ENCODE results near the gene NRAP.

DNA sequence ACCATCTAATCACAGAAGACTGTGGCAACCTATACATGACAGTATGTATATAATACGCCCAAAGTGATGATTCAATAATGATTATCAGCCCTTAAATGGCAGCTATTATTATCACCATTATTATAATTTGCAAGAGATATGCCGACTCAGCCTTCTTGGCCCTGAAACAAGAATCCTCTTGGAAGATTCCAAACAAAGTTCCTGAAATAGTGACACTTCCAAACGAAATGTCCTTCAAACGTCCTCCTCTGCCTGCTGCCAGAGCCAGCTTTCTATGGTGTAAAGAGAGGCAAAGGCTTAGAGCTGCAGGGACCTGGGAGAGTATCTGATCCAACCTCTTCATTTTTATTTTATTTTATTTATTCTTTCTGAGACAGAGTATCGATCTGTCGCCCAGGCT, 36.0 kb downstream of the NRAP start:
- TF ChIP-seq, protein P1, sequence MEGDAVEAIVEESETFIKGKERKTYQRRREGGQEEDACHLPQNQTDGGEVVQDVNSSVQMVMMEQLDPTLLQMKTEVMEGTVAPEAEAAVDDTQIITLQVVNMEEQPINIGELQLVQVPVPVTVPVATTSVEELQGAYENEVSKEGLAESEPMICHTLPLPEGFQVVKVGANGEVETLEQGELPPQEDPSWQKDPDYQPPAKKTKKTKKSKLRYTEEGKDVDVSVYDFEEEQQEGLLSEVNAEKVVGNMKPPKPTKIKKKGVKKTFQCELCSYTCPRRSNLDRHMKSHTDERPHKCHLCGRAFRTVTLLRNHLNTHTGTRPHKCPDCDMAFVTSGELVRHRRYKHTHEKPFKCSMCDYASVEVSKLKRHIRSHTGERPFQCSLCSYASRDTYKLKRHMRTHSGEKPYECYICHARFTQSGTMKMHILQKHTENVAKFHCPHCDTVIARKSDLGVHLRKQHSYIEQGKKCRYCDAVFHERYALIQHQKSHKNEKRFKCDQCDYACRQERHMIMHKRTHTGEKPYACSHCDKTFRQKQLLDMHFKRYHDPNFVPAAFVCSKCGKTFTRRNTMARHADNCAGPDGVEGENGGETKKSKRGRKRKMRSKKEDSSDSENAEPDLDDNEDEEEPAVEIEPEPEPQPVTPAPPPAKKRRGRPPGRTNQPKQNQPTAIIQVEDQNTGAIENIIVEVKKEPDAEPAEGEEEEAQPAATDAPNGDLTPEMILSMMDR (IDR thresholded peaks at IDR 0.05), result no peak
- no peak for TF ChIP-seq POLR2A (IDR thresholded peaks at IDR 0.05)
